K562 (cell line): ENCODE data around the gene MPG. TPM values are rescaled to one million over a fixed set of nuclear protein-coding genes. Genes with fewer than 3 reads are reported as not detected.

ENCODE experiments used
- ATAC-seq: fragments of 200-7000 bp; cut with Tn5 transposase; 3 replicates; pipeline ENCODE4 v1.9.1; 2020; ENCODE audit warnings: moderate library complexity
- BruUV-seq: library from RNA; stranded (reverse); fragments of 400-500 nt; replicated peaks from 2 replicates; lab custom pipeline; 2021; lab: Mats Ljungman, UMichigan
- CTCF ChIA-PET: fragments of 300-600 bp; formaldehyde crosslinking; extraction: SDS; loops from one replicate; lab custom pipeline; 2021; ENCODE audit warnings: low intra/inter-chr PET ratio; lab: Yijun Ruan, JAX
- POLR2A ChIA-PET: fragments of 300-600, 350-650 bp; sonication (Branson Sonifier 250); formaldehyde crosslinking; extraction: SDS; loops from one replicate; lab custom pipeline; 2021; ENCODE audit warnings: antibody characterized with exemption, inconsistent platforms; lab: Yijun Ruan, JAX
- DNase-seq, 4 experiments: peaks; one replicate each; pipeline versions ENCODE4 v3.0.0 to v3.0.0-alpha.2; 2011 to 2018; ENCODE audit warnings: low spot score in 3 of 4, mixed read lengths in 3 of 4; ENCODE audit errors: extremely low read depth in 1 of 4
- FAIRE-seq: peaks from 2 replicates; lab custom pipeline; 2011; peaks lifted over from hg19 to GRCh38; lab: Jason Lieb, UNC
- H2AFZ ChIP-seq: 2 replicates; pipeline ENCODE4 v1.6.0; 2011; ENCODE audit warnings: low read depth, low read length, control low read depth, inconsistent platforms
- H3K27ac ChIP-seq: fragments of 200-600 bp; 3 replicates; pipeline ENCODE4 v1.8.0; 2011; ENCODE audit warnings: low read depth, mild to moderate bottlenecking, control low read depth, inconsistent platforms, low read length, moderate library complexity, mixed read lengths; ENCODE audit errors: extremely low read depth
- H3K27me3 ChIP-seq, 2 experiments: fragments of 300-600 bp in 1 of 2; 2 replicates in 1 of 2; 3 replicates in 1 of 2; pipeline versions ENCODE4 v1.6.0 to v1.8.0; 2011; ENCODE audit warnings: inconsistent platforms in 2 of 2, low read length in 2 of 2, mild to moderate bottlenecking in 1 of 2, mixed read lengths in 1 of 2, moderate library complexity in 1 of 2; ENCODE audit not compliant: control insufficient read depth in 2 of 2, insufficient read depth in 2 of 2
- H3K36me3 ChIP-seq: fragments of 300-600 bp; 3 replicates; pipeline ENCODE4 v1.8.0; 2011; ENCODE audit warnings: mild to moderate bottlenecking, low read length, inconsistent platforms; ENCODE audit not compliant: control insufficient read depth, insufficient read depth
- H3K4me1 ChIP-seq, 2 experiments: fragments of 200-600 bp in 1 of 2; replicated peaks in 1 of 2; 2 replicates in 1 of 2; 3 replicates in 1 of 2; pipeline versions ENCODE4 v1.5.1 to v1.8.0; 2011; ENCODE audit warnings: inconsistent platforms in 2 of 2, low read length in 2 of 2, mild to moderate bottlenecking in 1 of 2, mixed read lengths in 1 of 2, moderate library complexity in 1 of 2; ENCODE audit not compliant: control insufficient read depth in 2 of 2, insufficient read depth in 2 of 2
- H3K4me2 ChIP-seq: 2 replicates; pipeline ENCODE4 v1.6.1; 2011; ENCODE audit warnings: low read length, control low read depth, inconsistent platforms, mixed read lengths; ENCODE audit not compliant: insufficient read depth
- H3K4me3 ChIP-seq: fragments of 200-600 bp; sonication (generic), shearing (Covaris generic); 2 replicates; pipeline ENCODE4 v1.5.1; 2016; ENCODE audit warnings: control low read depth, inconsistent platforms
- H3K79me2 ChIP-seq: fragments of 200-600 bp; 3 replicates; pipeline ENCODE4 v1.8.0; 2011; ENCODE audit warnings: low read length, inconsistent platforms; ENCODE audit not compliant: control insufficient read depth, insufficient read depth
- H3K9ac ChIP-seq, 2 experiments: 2 replicates each; pipeline versions ENCODE4 v1.6.0 to v1.6.1; 2011; ENCODE audit warnings: low read depth in 2 of 2, low read length in 2 of 2, control low read depth in 1 of 2, inconsistent platforms in 1 of 2, mild to moderate bottlenecking in 1 of 2, mixed read lengths in 1 of 2; ENCODE audit not compliant: insufficient read depth in 1 of 2
- H3K9me1 ChIP-seq: one replicate; pipeline ENCODE4 v1.6.0; 2011; ENCODE audit warnings: inconsistent platforms, mild to moderate bottlenecking, low read length, moderate library complexity; ENCODE audit not compliant: control insufficient read depth, insufficient read depth
- H3K9me3 ChIP-seq: replicated peaks from 2 replicates; pipeline ENCODE4 v1.5.1; 2011; ENCODE audit warnings: low read depth, low read length, inconsistent platforms; ENCODE audit not compliant: control insufficient read depth, insufficient read depth
- H4K20me1 ChIP-seq: replicated peaks from 2 replicates; pipeline ENCODE4 v1.6.1; 2011; ENCODE audit warnings: low read length, inconsistent platforms, mixed read lengths; ENCODE audit not compliant: control insufficient read depth, insufficient read depth
- MEF2A ChIP-seq: IDR thresholded peaks from 2 replicates; pipeline ENCODE4 v1.6.1; 2011; ENCODE audit warnings: low read depth, mild to moderate bottlenecking, low read length, moderate library complexity; ENCODE audit not compliant: control insufficient read depth
- ZNF584 ChIP-seq: fragments of 200-800 bp; sonication (Bioruptor generic); IDR thresholded peaks from 2 replicates; pipeline ENCODE4 v1.6.1; 2016; ENCODE audit warnings: low read depth, mild to moderate bottlenecking, missing genetic modification characterization, missing compliant biosample characterization
- WGBS: fragments of 100-300 bp; shearing (Covaris generic); methylation state at CpG from one replicate; pipeline ENCODE4 v1.1.6; 2016; ENCODE audit warnings: low coverage, mixed read lengths; ENCODE audit not compliant: insufficient coverage; ENCODE audit errors: missing lambda C conversion rate; 5-methylcytosine and 5-hydroxymethylcytosine counted together
- in situ Hi-C: fragments of 300-500 bp; cut with MboI; formaldehyde crosslinking; loops from 4 replicates; pipeline ENCODE4 v1.15.0; 2018; ENCODE audit warnings: inconsistent platforms, mixed read lengths
- intact Hi-C: fragments of 100-400 bp; cut with micrococcal nuclease; formaldehyde crosslinking; loops from 2 replicates; pipeline ENCODE4 v1.14.2; 2022
- polyA plus RNA-seq, 8 experiments: library from polyadenylated mRNA; depleted of rRNA in 4 of 8; stranded (reverse) in 5 of 8; unstranded in 3 of 8; fragments of >200 nt; fragmentation: Nextera tagmentation in 2 of 8; fragmentation: Illumina TruSeq in 1 of 8; extraction: Ambion mirVana in 2 of 8; extraction: Trizol in 1 of 8; gene quantifications; 2 replicates each; pipeline versions ENCODE4 v1.2.1 to v1.2.3, GENCODE V29; 2011 to 2014; ENCODE audit warnings: inconsistent platforms in 1 of 8, missing spikeins in 1 of 8
- total RNA-seq, 7 experiments: library from RNA; depleted of rRNA in 6 of 7; stranded (reverse); fragments of >200 nt in 6 of 7; fragmentation: Illumina TruSeq in 2 of 7; extraction: Trizol in 2 of 7; gene quantifications; 2 replicates each; pipeline versions ENCODE4 v1.2.1 to v1.2.3, GENCODE V29; 2011 to 2021; ENCODE audit warnings: low replicate concordance in 1 of 7
- TF ChIP-seq, protein P1 (sequence below), 2 experiments: fragments of 450-650 bp in 1 of 2; sonication (generic) in 1 of 2; formaldehyde crosslinking in 1 of 2; IDR thresholded peaks in 1 of 2; conservative IDR thresholded peaks in 1 of 2; 2 replicates each; pipeline versions ENCODE4 v1.6.1 to v1.8.1; 2016 to 2023; ENCODE audit warnings: mild to moderate bottlenecking in 2 of 2, moderate library complexity in 2 of 2, inconsistent platforms in 1 of 2, missing genetic modification reagents in 1 of 2

Gene MPG
- total and polyA plus RNA-seq, 9 of the 15 experiments (the other 6 are each of a cell fraction or from before 2014, with no cell fraction given): 0.42 to 226 (median 36.2) TPM

DNA sequence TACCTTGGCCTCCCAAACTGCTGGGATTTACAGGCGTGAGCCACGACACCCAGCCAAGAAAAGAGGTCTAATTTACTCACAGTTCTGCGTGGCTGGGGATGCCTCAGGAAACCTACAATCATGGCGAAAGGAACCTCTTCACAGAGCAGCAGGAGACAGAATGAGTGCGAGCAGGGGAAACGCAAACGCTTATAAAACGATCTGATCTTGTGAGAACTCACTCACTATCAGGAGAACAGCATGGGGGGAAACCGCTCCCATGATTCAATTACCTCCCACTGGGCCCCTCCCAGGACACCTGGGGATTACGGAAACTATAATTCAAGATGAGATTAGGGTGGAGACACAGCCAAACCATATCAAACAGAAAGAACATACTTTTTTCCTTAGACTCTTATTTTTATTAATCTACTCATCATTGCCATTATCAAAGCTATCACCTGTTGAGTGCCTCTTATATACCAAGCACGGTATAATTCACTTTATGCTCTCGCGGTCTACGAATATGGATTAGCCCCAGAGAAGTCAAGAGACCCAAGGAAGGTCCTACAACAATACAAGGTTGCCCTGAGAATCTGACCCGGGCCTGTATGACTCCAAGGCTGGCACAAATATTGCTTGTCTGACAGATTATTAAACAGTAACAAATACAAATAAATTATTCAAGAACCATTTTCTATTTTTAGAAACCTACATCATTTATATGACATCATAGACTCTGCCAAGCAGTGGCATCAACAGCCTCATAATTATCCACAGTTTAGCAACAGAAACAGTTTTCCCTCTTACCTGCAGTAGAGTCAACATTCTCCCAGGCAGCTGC is 27.0 kb upstream of the MPG start:
- Histone ChIP-seq H3K4me2 (peak overlapping the region; percentile 84), H2AFZ (no peak overlapping the region), H3K36me3 (peaks cover 62% of the 10 kb centered on the region), H3K27me3 (no peaks in the 10 kb centered on the region), H3K27ac (peak overlapping the region; percentile 67; the same call in 2 of the 3 replicates), H3K79me2 (peaks cover 84% of the 10 kb centered on the region), H3K9me3 (no peaks in the 10 kb centered on the region), H3K9ac (peak overlapping the region; percentile 72 to 83; a peak in 3 of 4 replicates), H3K9me1 (no peaks in the 10 kb centered on the region), H3K4me3 (peak overlapping the region; percentile 92), H3K4me1 (peaks cover 8 to 12% of the 10 kb centered on the region in 2 experiments; a peak in 4 of 5 replicates), H4K20me1 (no peaks in the 10 kb centered on the region; the same call in 1 of the 2 replicates)
- BruUV-seq: TSS peak; percentile 54
- 59% methylated on average over 13 of the region's 15 CpGs for WGBS
- no peak for ATAC-seq
- TF ChIP-seq, protein P1, sequence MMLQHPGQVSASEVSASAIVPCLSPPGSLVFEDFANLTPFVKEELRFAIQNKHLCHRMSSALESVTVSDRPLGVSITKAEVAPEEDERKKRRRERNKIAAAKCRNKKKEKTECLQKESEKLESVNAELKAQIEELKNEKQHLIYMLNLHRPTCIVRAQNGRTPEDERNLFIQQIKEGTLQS (IDR thresholded peaks at IDR 0.05): peak; percentile 50; the same call in 1 of the 2 replicates
- TF ChIP-seq, protein P1 (CRISPR knock-in tag; conservative IDR thresholded peaks at IDR 0.05): no peak
- peak; percentile 74 for TF ChIP-seq MEF2A
- no peak for TF ChIP-seq ZNF584 (CRISPR knock-in tag)
- POLR2A ChIA-PET: no interaction called here
- no peak for FAIRE-seq
- in situ Hi-C loops: no loop called here
- DNase-seq: no peak
- CTCF ChIA-PET: no interaction called here
- intact Hi-C loops: no loop called here
